Upper lobe of left lung (tissue), 4 donors: ENCODE results near the gene SPNS3.

ENCODE experiments used
- POLR2AphosphoS5 ChIP-seq, 2 donors: sonication (generic); formaldehyde crosslinking; IDR thresholded peaks; one replicate each; pipeline ENCODE4 v1.5.1; 2017; ENCODE audit warnings: antibody characterized with exemption in 2 of 2
- TF ChIP-seq, protein P1 (sequence below), 6 experiments: fragments of 450-650 bp in 4 of 6; fragments of 200-600 bp in 2 of 6; sonication (generic) in 2 of 6; IDR thresholded peaks; one replicate each; pipeline ENCODE4 v1.5.1; 2016 to 2019; ENCODE audit warnings: antibody characterized with exemption in 6 of 6

DNA sequence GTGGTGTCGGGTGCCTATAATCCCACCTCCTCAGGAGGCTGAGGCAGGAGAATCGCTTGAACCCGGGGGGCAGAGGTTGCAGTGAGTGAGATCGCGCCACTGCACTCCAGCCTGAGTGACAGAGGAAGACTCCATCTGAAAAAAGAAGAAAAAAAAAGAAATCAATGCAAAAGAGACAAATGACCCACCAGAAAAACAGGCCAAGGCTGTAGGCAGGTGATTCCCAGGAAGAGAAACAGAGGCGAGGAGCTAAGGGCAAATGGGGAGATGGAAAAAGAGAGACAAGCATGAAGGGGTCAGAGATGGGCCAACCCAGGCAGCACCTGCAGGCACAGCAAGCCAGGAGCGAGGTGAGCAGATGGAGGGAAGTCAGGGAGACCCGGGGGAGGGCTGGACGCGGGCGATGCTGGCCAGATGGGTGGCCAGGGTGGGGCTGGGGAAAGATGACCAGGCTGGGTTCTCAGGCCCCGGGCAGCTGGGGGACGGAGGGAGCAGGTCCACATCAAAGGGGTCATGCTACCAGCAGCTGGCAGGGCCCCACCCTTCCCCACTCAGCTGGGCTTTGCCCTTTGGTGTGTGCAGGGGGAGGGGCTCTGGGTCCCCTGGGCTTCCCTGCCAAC lies 95.9 kb downstream of the SPNS3 start:
- TF ChIP-seq POLR2AphosphoS5 (IDR thresholded peaks at IDR 0.05): no peak
- TF ChIP-seq, protein P1, sequence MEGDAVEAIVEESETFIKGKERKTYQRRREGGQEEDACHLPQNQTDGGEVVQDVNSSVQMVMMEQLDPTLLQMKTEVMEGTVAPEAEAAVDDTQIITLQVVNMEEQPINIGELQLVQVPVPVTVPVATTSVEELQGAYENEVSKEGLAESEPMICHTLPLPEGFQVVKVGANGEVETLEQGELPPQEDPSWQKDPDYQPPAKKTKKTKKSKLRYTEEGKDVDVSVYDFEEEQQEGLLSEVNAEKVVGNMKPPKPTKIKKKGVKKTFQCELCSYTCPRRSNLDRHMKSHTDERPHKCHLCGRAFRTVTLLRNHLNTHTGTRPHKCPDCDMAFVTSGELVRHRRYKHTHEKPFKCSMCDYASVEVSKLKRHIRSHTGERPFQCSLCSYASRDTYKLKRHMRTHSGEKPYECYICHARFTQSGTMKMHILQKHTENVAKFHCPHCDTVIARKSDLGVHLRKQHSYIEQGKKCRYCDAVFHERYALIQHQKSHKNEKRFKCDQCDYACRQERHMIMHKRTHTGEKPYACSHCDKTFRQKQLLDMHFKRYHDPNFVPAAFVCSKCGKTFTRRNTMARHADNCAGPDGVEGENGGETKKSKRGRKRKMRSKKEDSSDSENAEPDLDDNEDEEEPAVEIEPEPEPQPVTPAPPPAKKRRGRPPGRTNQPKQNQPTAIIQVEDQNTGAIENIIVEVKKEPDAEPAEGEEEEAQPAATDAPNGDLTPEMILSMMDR (IDR thresholded peaks at IDR 0.05): no peak
